CD8-positive, alpha-beta memory T cell (primary cell): ENCODE data around the gene ATP8B1. TPM values are rescaled to one million over a fixed set of nuclear protein-coding genes. Genes with fewer than 3 reads are reported as not detected.

Experiments
- CTCF ChIA-PET: fragments of 350-600 bp; sonication (Branson Sonifier 250); formaldehyde crosslinking; loops from one replicate; lab custom pipeline; 2021; ENCODE audit warnings: antibody characterized with exemption; lab: Charles Lee
- POLR2A ChIA-PET: fragments of 350-600 bp; sonication (Branson Sonifier 250); formaldehyde crosslinking; loops from one replicate; lab custom pipeline; 2021; ENCODE audit warnings: antibody characterized with exemption; lab: Charles Lee
- DNase-seq, 5 donors: peaks; one replicate each; pipeline versions ENCODE4 v3.0.0 to v3.0.0-alpha.2; 2020 to 2022; ENCODE audit warnings: mixed read lengths in 1 of 5
- H3K27ac ChIP-seq: one replicate; pipeline ENCODE4 v1.7.0; 2013; ENCODE audit warnings: low read depth, mild to moderate bottlenecking, low read length, moderate library complexity
- H3K27me3 ChIP-seq: 2 replicates; pipeline ENCODE4 v1.7.0; 2013; ENCODE audit warnings: low read length, mild to moderate bottlenecking; ENCODE audit not compliant: insufficient read depth, poor library complexity, severe bottlenecking
- H3K36me3 ChIP-seq: 2 replicates; pipeline ENCODE4 v1.7.0; 2013; ENCODE audit warnings: mild to moderate bottlenecking, low read length, moderate library complexity; ENCODE audit not compliant: insufficient read depth
- H3K4me1 ChIP-seq: 2 replicates; pipeline ENCODE4 v1.7.0; 2013; ENCODE audit warnings: mild to moderate bottlenecking, low read length, moderate library complexity; ENCODE audit not compliant: insufficient read depth
- H3K4me3 ChIP-seq: 2 replicates; pipeline ENCODE4 v1.7.0; 2013; ENCODE audit warnings: mild to moderate bottlenecking, low read length
- H3K9me3 ChIP-seq: 2 replicates; pipeline ENCODE4 v1.7.0; 2013; ENCODE audit warnings: mild to moderate bottlenecking, low read length
- H3K27ac Mint-ChIP-seq, 8 donors: one replicate each; pipeline ENCODE4 v1.8.0; 2020 to 2021; ENCODE audit warnings: mixed read lengths in 8 of 8, mild to moderate bottlenecking in 6 of 8, inconsistent platforms in 3 of 8, moderate library complexity in 3 of 8
- H3K27me3 Mint-ChIP-seq, 2 donors: one replicate each; pipeline ENCODE4 v1.8.0; 2020 to 2021; ENCODE audit warnings: mixed read lengths in 2 of 2, mild to moderate bottlenecking in 1 of 2, moderate library complexity in 1 of 2
- H3K36me3 Mint-ChIP-seq, 3 donors: one replicate each; pipeline ENCODE4 v1.8.0; 2020 to 2021; ENCODE audit warnings: mixed read lengths in 3 of 3, inconsistent platforms in 1 of 3, mild to moderate bottlenecking in 1 of 3
- H3K4me1 Mint-ChIP-seq, 3 donors: one replicate each; pipeline ENCODE4 v1.8.0; 2020 to 2021; ENCODE audit warnings: mixed read lengths in 3 of 3, inconsistent platforms in 1 of 3, mild to moderate bottlenecking in 1 of 3
- H3K4me3 Mint-ChIP-seq, 7 donors: one replicate each; pipeline ENCODE4 v1.8.0; 2020 to 2021; ENCODE audit warnings: mixed read lengths in 7 of 7, mild to moderate bottlenecking in 6 of 7, moderate library complexity in 4 of 7, inconsistent platforms in 2 of 7
- H3K9me3 Mint-ChIP-seq, 5 donors: one replicate each; pipeline ENCODE4 v1.8.0; 2020 to 2022; ENCODE audit warnings: mixed read lengths in 5 of 5, mild to moderate bottlenecking in 3 of 5, moderate library complexity in 2 of 5, inconsistent platforms in 1 of 5
- polyA plus RNA-seq: library from polyadenylated mRNA; unstranded; fragments of 300-500 nt; fragmentation: Illumina TruSeq; gene quantifications from one replicate; pipeline ENCODE4 v1.2.3, GENCODE V29; 2021
- total RNA-seq, 2 experiments: library from RNA; stranded (reverse); gene quantifications; one replicate each; pipeline ENCODE4 v1.2.3, GENCODE V29; 2021

ATP8B1 gene
- total and polyA plus RNA-seq, 3 experiments from 2014 or later = not detected

DNA sequence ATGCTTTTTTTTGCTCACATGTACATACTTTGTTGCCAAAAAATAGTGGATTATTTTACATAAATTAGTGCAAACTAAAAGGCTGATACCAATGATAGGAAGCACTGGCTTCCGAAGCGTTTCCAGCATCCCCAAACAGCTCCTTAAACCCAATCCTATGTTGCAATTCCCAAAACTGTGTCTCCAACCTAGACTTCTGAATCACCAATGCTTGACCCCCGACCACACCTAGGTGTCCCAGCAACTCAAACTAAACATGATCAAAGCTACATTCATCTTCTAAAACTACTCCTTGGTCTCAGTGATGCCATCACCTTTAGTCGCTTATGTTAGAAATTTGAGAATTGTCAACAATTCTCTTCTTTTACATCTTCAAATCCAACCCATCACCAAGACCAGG lies 13.4 kb downstream of the ATP8B1 start:
- no peak overlapping the region for H3K27ac ChIP-seq
- Mint-ChIP-seq H3K9me3 (peaks cover 0 to 9% (median 0%) of the 10 kb centered on the region in 5 donors), H3K4me3 (no peak overlapping the region), H3K27ac (no peak overlapping the region), H3K4me1 (no peaks in the 10 kb centered on the region), H3K27me3 (peaks cover 3 to 6% of the 10 kb centered on the region in 2 donors), H3K36me3 (no peaks in the 10 kb centered on the region)
- no peak overlapping the region for H3K4me3 ChIP-seq
- DNase-seq = no peak
- H3K36me3 ChIP-seq = no peaks in the 10 kb centered on the region
- CTCF ChIA-PET = no interaction called here
- POLR2A ChIA-PET = no interaction called here
- no peaks in the 10 kb centered on the region for H3K9me3 ChIP-seq
- no peaks in the 10 kb centered on the region for H3K4me1 ChIP-seq
- H3K27me3 ChIP-seq = no peaks in the 10 kb centered on the region

DNA sequence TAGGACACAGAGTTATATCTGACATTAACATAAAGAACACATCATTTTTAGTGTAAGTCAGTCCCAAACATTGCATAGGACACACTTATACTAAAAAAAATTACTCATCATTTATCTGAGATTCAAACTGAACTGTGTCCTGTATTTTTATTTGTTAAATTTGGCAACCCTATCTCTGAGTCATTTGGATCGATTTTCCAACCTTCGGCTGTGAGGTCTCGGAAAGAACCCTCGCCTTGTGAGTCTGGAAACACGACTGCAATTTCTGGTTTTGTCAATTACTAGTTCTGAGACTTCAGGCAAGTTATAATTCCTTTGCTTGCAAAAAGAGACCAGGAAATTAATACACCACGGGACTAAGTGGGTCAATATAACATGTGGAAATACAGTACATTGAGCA lies 14.0 kb downstream of the ATP8B1 start:
- no peaks in the 10 kb centered on the region for H3K27me3 ChIP-seq
- H3K27ac Mint-ChIP-seq = no peak overlapping the region
- H3K36me3 ChIP-seq = no peaks in the 10 kb centered on the region
- H3K4me3 ChIP-seq = no peak overlapping the region
- POLR2A ChIA-PET = no interaction called here
- CTCF ChIA-PET = no interaction called here
- no peak overlapping the region for H3K27ac ChIP-seq
- peaks cover 0 to 4% (median 0%) of the 10 kb centered on the region in 5 donors for H3K9me3 Mint-ChIP-seq
- no peak overlapping the region for H3K4me3 Mint-ChIP-seq
- no peak for DNase-seq
- H3K9me3 ChIP-seq = no peaks in the 10 kb centered on the region
- H3K4me1 ChIP-seq = no peaks in the 10 kb centered on the region
- no peaks in the 10 kb centered on the region for H3K4me1 Mint-ChIP-seq
- peaks cover 0 to 4% (median 0%) of the 10 kb centered on the region in 3 donors for H3K36me3 Mint-ChIP-seq
- peaks cover 3 to 6% of the 10 kb centered on the region in 2 donors for H3K27me3 Mint-ChIP-seq

GRCh38 chr18:57787068-57787685 lies 15.9 kb downstream of the ATP8B1 start:
- Histone ChIP-seq H3K27me3 (no peaks in the 10 kb centered on the region), H3K36me3 (no peaks in the 10 kb centered on the region), H3K4me3 (no peak overlapping the region), H3K4me1 (no peaks in the 10 kb centered on the region), H3K9me3 (no peaks in the 10 kb centered on the region), H3K27ac (no peak overlapping the region)
- H3K27me3 Mint-ChIP-seq = peaks cover 0 to 6% of the 10 kb centered on the region in 2 donors
- POLR2A ChIA-PET = no interaction called here
- CTCF ChIA-PET = no interaction called here
- H3K9me3 Mint-ChIP-seq = peaks cover 0 to 2% (median 0%) of the 10 kb centered on the region in 5 donors
- H3K36me3 Mint-ChIP-seq = peaks cover 0 to 4% (median 1%) of the 10 kb centered on the region in 3 donors
- H3K27ac Mint-ChIP-seq = no peak overlapping the region
- no peaks in the 10 kb centered on the region for H3K4me1 Mint-ChIP-seq
- H3K4me3 Mint-ChIP-seq = no peak overlapping the region
- no peak for DNase-seq

DNA sequence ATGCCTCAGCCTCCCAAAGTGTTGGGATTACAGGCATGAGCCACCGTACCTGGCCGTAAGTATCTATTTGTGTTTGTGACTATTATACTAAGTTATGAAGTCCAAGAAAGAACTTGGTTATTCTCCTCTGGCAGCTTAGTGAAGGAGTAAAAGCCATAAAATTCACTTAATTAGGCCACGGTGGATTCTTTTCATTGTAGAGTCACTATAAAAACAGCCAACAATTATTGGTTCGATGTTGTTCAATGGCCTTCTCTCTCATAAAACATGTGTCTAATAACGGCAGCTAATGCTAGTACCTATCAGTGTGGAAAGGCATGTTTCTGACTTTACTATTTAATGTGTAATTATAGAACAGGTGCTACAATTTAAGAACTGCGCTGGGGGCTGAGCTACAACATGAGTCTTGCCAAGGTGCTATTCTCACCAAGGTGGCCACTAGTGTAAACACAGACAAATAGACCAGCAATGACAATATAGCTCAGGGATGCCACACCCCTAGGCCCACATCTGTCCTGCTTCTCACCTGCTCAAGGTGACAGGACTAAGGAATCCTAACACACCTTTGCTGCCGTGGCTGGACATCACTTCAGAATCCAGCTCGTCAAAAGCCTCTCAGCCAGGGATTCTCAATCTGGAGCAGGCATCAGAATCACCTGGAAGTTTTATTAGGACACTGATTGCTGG lies 17.2 kb downstream of the ATP8B1 start:
- no peaks in the 10 kb centered on the region for H3K4me1 ChIP-seq

DNA sequence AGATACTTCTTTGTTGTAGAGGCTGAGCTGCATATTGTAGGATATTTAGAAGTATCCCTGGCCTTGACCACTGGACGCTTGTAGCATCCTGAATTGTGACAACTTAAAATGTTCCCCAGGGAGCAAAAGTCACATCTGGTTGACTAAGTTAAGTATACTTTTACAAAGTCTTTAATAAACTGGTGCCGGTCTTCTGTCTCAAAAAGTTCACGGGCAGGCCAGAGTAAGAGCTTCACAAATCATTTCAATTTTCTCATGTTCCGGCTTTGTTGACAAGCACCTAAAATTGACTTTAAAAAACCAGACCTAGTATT lies 18.4 kb downstream of the ATP8B1 start:
- Mint-ChIP-seq H3K36me3 (peaks cover 0 to 10% (median 4%) of the 10 kb centered on the region in 3 donors), H3K27me3 (peaks cover 0 to 2% of the 10 kb centered on the region in 2 donors), H3K27ac (no peak overlapping the region), H3K4me3 (no peak overlapping the region), H3K4me1 (peaks cover 0 to 6% (median 0%) of the 10 kb centered on the region in 3 donors), H3K9me3 (no peaks in the 10 kb centered on the region)
- Histone ChIP-seq H3K36me3 (no peaks in the 10 kb centered on the region), H3K4me3 (no peak overlapping the region), H3K27me3 (no peaks in the 10 kb centered on the region), H3K27ac (no peak overlapping the region), H3K4me1 (no peaks in the 10 kb centered on the region), H3K9me3 (no peaks in the 10 kb centered on the region)
- POLR2A ChIA-PET = no interaction called here
- no peak for DNase-seq
- CTCF ChIA-PET = no interaction called here

More for the DNA sequence above, 17.2 kb downstream of the ATP8B1 start:
- H3K4me3 Mint-ChIP-seq = no peak overlapping the region
- H3K9me3 Mint-ChIP-seq = peaks cover 0 to 2% (median 0%) of the 10 kb centered on the region in 5 donors
- ChIA-PET CTCF (interaction anchor here (1.2 kb wide), 1 partner anchor 11 kb away, joined by 3 read pairs; no protein-coding TSS in a partner anchor), POLR2A (no interaction called here)
- no peak overlapping the region for H3K4me3 ChIP-seq
- no peak for DNase-seq
- no peaks in the 10 kb centered on the region for H3K36me3 ChIP-seq
- no peaks in the 10 kb centered on the region for H3K9me3 ChIP-seq
- no peaks in the 10 kb centered on the region for H3K27me3 ChIP-seq
- peaks cover 0 to 4% of the 10 kb centered on the region in 2 donors for H3K27me3 Mint-ChIP-seq
- H3K27ac Mint-ChIP-seq = no peak overlapping the region
- peaks cover 0 to 10% (median 4%) of the 10 kb centered on the region in 3 donors for H3K36me3 Mint-ChIP-seq
- no peak overlapping the region for H3K27ac ChIP-seq
- no peaks in the 10 kb centered on the region for H3K4me1 Mint-ChIP-seq

DNA sequence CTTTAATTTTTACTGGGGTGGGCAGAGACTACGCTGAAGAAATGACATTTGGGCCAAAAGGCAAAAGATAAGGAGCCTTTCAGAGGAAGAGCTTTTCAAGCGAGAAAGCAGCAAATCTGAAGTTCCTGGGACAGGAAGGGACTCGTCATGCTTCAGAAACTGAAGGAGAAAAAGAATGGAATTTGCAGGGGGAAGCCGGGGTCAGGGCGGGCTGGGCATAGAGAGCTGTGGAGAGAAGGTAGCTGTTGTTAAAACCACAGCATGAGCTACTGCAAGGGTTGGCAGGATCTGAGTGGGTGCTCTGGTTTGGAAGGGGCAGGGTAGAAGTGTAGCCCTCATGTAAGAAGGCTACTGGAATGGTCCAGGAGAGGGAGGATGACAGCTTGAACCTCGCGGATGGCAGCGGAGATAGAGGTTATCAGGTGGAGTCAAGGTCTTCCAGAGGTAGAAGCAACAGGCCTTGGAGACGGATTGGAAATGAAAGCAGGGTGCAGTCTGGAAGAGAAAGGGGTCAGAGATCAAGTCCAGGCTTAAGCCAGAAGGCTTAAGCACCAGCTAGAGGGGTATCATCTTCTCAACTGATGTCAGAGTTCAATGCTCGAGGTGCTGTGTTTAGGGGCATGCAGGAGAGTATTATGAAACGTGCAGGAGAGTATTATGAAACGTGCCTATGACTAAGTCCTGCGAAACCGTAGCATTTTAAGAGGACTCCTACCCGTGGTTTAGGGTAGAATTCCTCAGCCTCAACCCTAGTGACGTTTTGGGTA lies 18.9 kb downstream of the ATP8B1 start:
- Mint-ChIP-seq H3K4me1 (peaks cover 0 to 6% (median 0%) of the 10 kb centered on the region in 3 donors), H3K9me3 (no peaks in the 10 kb centered on the region), H3K27me3 (peaks cover 0 to 2% of the 10 kb centered on the region in 2 donors), H3K36me3 (peaks cover 0 to 10% (median 4%) of the 10 kb centered on the region in 3 donors), H3K27ac (no peak overlapping the region), H3K4me3 (no peak overlapping the region)
- Histone ChIP-seq H3K9me3 (no peaks in the 10 kb centered on the region), H3K27me3 (no peaks in the 10 kb centered on the region), H3K4me3 (no peak overlapping the region), H3K36me3 (no peaks in the 10 kb centered on the region), H3K4me1 (no peaks in the 10 kb centered on the region), H3K27ac (no peak overlapping the region)
- DNase-seq = no peak
- CTCF ChIA-PET = no interaction called here
- POLR2A ChIA-PET = no interaction called here

GRCh38 chr18:57782049-57782448 lies 21.1 kb downstream of the ATP8B1 start:
- H3K4me3 ChIP-seq = no peak overlapping the region
- H3K27ac ChIP-seq = no peak overlapping the region
- Mint-ChIP-seq H3K27ac (no peak overlapping the region), H3K4me3 (no peak overlapping the region), H3K27me3 (no peaks in the 10 kb centered on the region), H3K9me3 (no peaks in the 10 kb centered on the region), H3K36me3 (peaks cover 0 to 10% (median 4%) of the 10 kb centered on the region in 3 donors), H3K4me1 (peaks cover 0 to 6% (median 1%) of the 10 kb centered on the region in 3 donors)
- H3K4me1 ChIP-seq = no peaks in the 10 kb centered on the region
- no peaks in the 10 kb centered on the region for H3K9me3 ChIP-seq
- H3K27me3 ChIP-seq = no peaks in the 10 kb centered on the region
- no peaks in the 10 kb centered on the region for H3K36me3 ChIP-seq
- CTCF ChIA-PET = no interaction called here
- no peak for DNase-seq
- POLR2A ChIA-PET = no interaction called here
